NCI-H187 treated with DMSO at 0.1 percent for 48 hours (cell line): ENCODE data around the gene PPP6R2.
"Not testable (repeated sequence)": the region's sequence is repeated elsewhere in the genome, so short reads cannot be mapped to it uniquely, and the experiment has no call there.

Source experiments
- DNase-seq: peaks from one replicate; lab custom pipeline; 2025; lab: John Stamatoyannopoulos, UW

The PPP6R2 gene

GRCh38 chr22:50318698-50319411 is 24.3 kb upstream of the PPP6R2 start:
- DNase-seq, result no peak

- DNase-seq, result no peak
Measured at GRCh38 chr22:50319503-50319951, 23.6 kb upstream of the PPP6R2 start.

- DNase-seq, result no peak
Measured at GRCh38 chr22:50320116-50320515, 23.0 kb upstream of the PPP6R2 start.

- no peak for DNase-seq
Measured at GRCh38 chr22:50320671-50321325, 22.3 kb upstream of the PPP6R2 start.

- DNase-seq, result not testable (repeated sequence)
Measured at GRCh38 chr22:50322382-50323104, 20.6 kb upstream of the PPP6R2 start.

DNA sequence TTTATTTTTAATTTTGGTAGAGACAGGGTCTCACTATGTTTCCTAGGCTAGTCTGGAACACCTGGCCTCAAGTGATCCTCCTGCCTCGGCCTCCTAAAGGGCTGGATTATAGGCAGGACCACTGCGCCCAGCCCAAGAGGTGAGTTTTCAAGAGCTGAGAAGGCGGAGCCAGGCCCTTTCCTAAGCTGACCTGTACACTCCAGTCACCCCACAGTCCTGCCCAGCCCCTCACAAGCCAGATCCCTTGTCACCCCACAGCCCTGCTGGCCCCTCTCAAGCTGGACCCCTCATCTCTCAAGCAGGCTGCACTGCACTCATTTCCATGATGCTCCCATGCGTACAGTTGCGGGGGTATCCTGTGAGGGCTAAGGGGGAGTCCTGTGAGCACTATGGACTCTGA is 19.2 kb upstream of the PPP6R2 start:
- no peak for DNase-seq

DNA sequence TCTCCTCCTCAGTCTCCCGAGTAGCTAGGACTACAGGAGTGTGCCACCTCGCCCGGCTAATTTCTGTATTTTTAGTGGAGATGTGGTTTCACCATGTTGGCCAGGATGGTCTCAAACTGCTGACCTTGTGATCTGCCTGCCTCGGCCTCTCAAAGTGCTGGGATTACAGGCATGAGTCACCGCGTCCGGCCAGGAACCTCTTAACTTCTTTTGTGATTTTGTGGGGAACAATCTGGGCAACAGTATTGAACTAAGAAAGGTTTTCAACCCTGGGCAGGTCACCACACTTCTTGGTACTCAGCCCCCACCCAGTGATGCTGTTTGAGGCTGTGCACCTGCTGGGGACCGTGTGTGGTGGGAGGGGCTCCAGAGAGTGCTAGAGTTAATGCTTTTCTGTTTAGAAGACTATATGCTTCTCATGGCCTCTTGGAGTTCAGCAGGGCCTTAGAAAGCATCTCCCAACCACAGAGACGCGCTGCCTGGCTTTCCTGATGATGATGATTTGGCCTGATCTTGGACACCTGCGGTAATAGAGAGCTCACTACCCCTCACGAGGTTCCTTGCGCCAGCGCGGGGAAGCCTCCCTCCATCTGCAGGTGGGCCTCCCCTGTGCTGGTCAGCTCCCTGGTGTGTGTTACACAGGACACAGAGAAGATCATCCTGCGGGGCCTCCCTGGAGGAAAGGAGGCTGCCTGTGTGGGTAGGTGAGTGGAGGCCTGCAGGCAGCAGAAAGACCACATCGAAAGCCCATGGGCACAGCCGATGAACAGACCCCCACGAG is 17.5 kb upstream of the PPP6R2 start:
- DNase-seq, result no peak

GRCh38 chr22:50326225-50326955 is 16.7 kb upstream of the PPP6R2 start:
- DNase-seq, result no peak

GRCh38 chr22:50326956-50327710 is 16.0 kb upstream of the PPP6R2 start, which contains the start of gene DENND6B:
Gene DENND6B, minus strand, starts transcription at chr22:50327012. Its CDS starts 24 bp downstream, at chr22:50326988.
- DNase-seq, result no peak

GRCh38 chr22:50327711-50328019 is 15.5 kb upstream of the PPP6R2 start:
- DNase-seq, result no peak

DNA sequence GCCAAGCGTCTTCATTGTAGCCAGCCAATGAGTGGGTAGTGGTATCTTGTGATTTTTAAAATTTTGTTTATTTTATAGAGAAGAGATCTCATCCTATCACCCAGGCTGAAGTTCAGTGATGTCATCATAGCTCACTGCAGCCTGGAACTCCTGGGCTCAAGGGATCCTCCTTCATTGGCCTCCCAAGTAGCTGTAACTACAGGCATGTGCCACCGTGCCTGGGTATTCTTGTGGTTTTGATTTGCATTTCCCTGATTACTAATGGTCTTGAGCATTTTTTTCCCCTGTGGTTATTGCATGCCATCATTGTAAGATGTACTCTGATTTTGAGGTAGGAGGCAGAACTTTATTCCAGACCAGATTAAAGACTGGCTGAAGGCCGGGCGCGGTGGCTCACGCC is 13.9 kb upstream of the PPP6R2 start:
- no peak for DNase-seq

GRCh38 chr22:50334433-50334832 is 8.7 kb upstream of the PPP6R2 start:
- DNase-seq, result not testable (repeated sequence)

DNA sequence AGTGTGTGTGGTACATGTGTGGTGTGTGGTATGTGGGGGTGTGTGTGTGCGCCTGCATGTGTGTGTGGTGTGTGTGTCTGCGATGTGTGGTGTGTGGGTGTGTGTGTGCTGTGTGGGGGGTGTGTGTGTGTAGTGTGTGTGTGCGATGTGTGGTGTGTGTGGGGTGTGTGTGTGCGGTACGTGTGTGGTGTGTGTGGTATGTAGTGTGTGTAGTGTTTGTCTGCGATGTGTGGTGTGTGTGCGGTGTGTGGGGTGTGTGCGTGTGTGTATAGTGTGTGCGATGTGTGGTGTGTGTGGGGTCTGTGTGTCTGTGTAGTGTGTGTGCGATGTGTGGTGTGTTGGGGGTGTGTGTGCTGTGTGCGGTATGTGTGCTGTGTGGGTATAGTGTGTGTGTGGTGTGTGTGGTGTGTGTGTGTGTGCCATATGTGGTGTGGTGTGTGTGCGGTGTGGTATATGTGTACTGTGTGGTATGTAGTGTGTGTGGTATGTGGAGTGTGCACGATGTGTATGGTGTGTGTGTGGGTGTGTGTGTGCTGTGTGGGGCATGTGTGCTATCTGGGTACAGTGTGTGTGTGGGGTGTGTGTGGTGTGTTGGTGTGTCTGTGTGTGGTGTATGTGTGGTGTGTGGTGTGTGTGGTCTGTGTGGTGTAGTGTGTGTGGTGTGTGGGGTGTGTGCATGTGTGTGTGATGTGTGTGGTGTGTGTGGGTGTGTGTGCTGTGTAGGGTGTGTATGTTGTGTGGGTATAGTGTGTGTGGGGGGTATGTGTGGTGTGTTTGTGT is 5.7 kb upstream of the PPP6R2 start:
- DNase-seq, result no peak

- DNase-seq, result no peak
Measured at GRCh38 chr22:50338042-50338573, 5.0 kb upstream of the PPP6R2 start.

DNA sequence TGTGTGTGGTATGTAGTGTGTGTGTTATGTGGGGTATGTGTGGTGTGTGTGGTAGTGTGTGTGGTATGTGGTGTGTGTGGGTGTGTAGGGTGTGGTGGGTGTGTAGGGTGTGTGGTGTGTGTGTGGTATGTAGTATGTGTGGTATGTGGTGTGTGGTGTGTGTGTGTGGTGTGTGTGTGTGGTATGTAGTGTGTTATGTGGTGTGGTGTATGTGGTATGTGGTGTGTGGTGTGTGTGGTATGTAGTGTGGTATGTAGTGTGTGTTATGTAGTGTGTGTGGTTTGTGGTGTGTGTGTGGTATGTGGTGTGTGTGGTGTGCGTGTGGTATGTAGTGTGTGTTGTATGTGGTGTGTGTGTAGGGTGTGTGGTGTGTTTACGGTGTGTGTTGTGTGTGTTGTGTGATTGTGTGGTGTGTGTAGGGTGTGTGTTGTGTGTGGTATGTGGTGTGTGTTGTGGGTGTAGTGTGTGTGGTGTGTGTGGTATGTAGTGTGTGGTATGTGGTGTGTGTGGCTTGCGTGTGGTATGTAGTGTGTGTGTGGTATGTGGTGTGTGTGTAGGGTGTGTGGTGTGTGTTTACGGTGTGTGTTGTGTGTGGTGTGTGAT is 4.2 kb upstream of the PPP6R2 start:
- no peak for DNase-seq

GRCh38 chr22:50339945-50340879 is 2.9 kb upstream of the PPP6R2 start:
- no peak for DNase-seq

- DNase-seq, result no peak
Measured at GRCh38 chr22:50341977-50342650, 1.0 kb upstream of the PPP6R2 start.

- no peak for DNase-seq
Measured at GRCh38 chr22:50343541-50343935, 411 bp downstream of the PPP6R2 start.
